HUES64 (cell line): ENCODE results near the gene CHD2.

ENCODE experiments used
- H3K27ac ChIP-seq: 2 replicates; pipeline ENCODE4 v1.7.0; 2013; ENCODE audit warnings: low read depth, low read length, inconsistent platforms
- H3K27me3 ChIP-seq: 2 replicates; pipeline ENCODE4 v1.6.1; 2013; ENCODE audit warnings: mild to moderate bottlenecking, low read length; ENCODE audit not compliant: insufficient read depth
- H3K36me3 ChIP-seq: 2 replicates; pipeline ENCODE4 v1.6.1; 2013; ENCODE audit warnings: mild to moderate bottlenecking, low read length; ENCODE audit not compliant: insufficient read depth
- H3K4me1 ChIP-seq: 2 replicates; pipeline ENCODE4 v1.6.1; 2013; ENCODE audit warnings: mild to moderate bottlenecking, low read length, moderate library complexity; ENCODE audit not compliant: insufficient read depth
- H3K4me3 ChIP-seq: 2 replicates; pipeline ENCODE4 v1.5.1; 2013; ENCODE audit warnings: mild to moderate bottlenecking, low read length, moderate library complexity
- H3K9ac ChIP-seq: 2 replicates; pipeline ENCODE4 v1.6.1; 2013; ENCODE audit warnings: mild to moderate bottlenecking, low read depth, low read length
- H3K9me3 ChIP-seq: 2 replicates; pipeline ENCODE4 v1.6.1; 2013; ENCODE audit warnings: low read depth, low read length; ENCODE audit not compliant: insufficient read depth
- WGBS: fragments of 150-250, 120-280 bp; methylation state at CpG from one replicate; pipeline ENCODE4 v1.1.7; 2013; ENCODE audit warnings: missing lambda C conversion rate; 5-methylcytosine and 5-hydroxymethylcytosine counted together

The CHD2 gene

DNA sequence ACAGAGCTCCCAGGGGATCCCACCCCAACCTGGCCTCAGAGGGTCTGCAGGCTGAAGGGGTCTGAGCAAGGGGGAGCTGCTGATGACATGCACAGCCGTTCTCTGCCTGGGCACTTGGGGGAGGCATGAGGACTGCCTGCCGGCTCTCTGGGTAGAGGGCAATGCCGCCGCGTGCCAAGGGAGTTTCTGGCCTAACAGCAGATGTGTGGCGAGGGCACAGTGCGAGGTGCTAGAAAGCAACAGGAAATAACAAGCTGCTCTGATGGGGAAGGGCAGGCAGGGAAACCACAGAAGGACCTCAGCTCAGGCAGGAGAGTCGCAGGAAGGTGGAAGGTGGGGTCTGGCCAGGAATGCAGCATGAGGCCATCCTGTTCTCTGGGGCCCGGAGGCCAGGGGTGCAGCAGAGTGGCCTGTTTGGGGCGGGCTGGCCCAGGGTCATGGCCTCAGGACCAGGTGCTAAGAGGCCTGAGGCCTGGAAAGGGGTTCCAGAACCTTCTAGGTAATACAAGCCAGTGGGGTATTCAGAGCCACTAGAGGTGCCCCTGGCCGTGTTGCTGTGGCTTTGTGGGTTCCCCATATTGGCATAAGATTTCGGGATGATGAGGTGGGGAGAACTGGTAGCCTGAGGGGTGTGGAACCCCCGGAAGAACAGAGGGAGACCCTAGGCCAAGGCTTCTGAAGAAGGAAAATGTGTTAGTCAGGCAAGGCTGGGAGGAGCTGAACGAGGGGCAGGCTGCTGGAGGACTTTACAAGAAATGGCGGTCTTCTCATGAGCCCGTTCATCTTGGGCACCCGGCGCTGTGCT, 147.7 kb downstream of the CHD2 start:
- no peak overlapping the region for H3K4me3 ChIP-seq
- H3K9me3 ChIP-seq: no peaks in the 10 kb centered on the region
- H3K9ac ChIP-seq: no peak overlapping the region
- H3K36me3 ChIP-seq: peaks cover 90% of the 10 kb centered on the region
- WGBS: 94% methylated on average over 18 of the region's 18 CpGs
- H3K4me1 ChIP-seq: no peaks in the 10 kb centered on the region
- H3K27ac ChIP-seq: no peak overlapping the region
- no peaks in the 10 kb centered on the region for H3K27me3 ChIP-seq

GRCh38 chr15:93048426-93048721, 148.2 kb downstream of the CHD2 start:
- no peaks in the 10 kb centered on the region for H3K9me3 ChIP-seq
- H3K36me3 ChIP-seq: peaks cover 91% of the 10 kb centered on the region
- no peaks in the 10 kb centered on the region for H3K4me1 ChIP-seq
- no peak overlapping the region for H3K9ac ChIP-seq
- WGBS: 96% methylated on average over 14 of the region's 14 CpGs
- H3K27me3 ChIP-seq: no peaks in the 10 kb centered on the region
- no peak overlapping the region for H3K4me3 ChIP-seq
- no peak overlapping the region for H3K27ac ChIP-seq

GRCh38 chr15:93048759-93049161, 148.6 kb downstream of the CHD2 start:
- H3K27me3 ChIP-seq: no peaks in the 10 kb centered on the region
- peaks cover 89% of the 10 kb centered on the region for H3K36me3 ChIP-seq
- H3K9ac ChIP-seq: no peak overlapping the region
- no peak overlapping the region for H3K4me3 ChIP-seq
- H3K27ac ChIP-seq: no peak overlapping the region
- no peaks in the 10 kb centered on the region for H3K4me1 ChIP-seq
- H3K9me3 ChIP-seq: no peaks in the 10 kb centered on the region
- 95% methylated on average over 16 of the region's 16 CpGs for WGBS

GRCh38 chr15:93049233-93049632, 149.1 kb downstream of the CHD2 start:
- 91% methylated on average over 8 of the region's 8 CpGs for WGBS
- H3K27ac ChIP-seq: no peak overlapping the region
- no peaks in the 10 kb centered on the region for H3K27me3 ChIP-seq
- H3K4me1 ChIP-seq: no peaks in the 10 kb centered on the region
- no peak overlapping the region for H3K9ac ChIP-seq
- no peak overlapping the region for H3K4me3 ChIP-seq
- peaks cover 84% of the 10 kb centered on the region for H3K36me3 ChIP-seq
- no peaks in the 10 kb centered on the region for H3K9me3 ChIP-seq

GRCh38 chr15:93049914-93050578, 149.9 kb downstream of the CHD2 start:
- Histone ChIP-seq H3K4me3 (no peak overlapping the region), H3K9me3 (no peaks in the 10 kb centered on the region), H3K27ac (no peak overlapping the region), H3K27me3 (no peaks in the 10 kb centered on the region), H3K4me1 (no peaks in the 10 kb centered on the region), H3K9ac (no peak overlapping the region), H3K36me3 (peaks cover 83% of the 10 kb centered on the region)
- 92% methylated on average over 15 of the region's 15 CpGs for WGBS

GRCh38 chr15:93050648-93051047, 150.5 kb downstream of the CHD2 start:
- Histone ChIP-seq H3K9ac (no peak overlapping the region), H3K27ac (no peak overlapping the region), H3K36me3 (peaks cover 83% of the 10 kb centered on the region), H3K4me1 (no peaks in the 10 kb centered on the region), H3K4me3 (no peak overlapping the region), H3K27me3 (no peaks in the 10 kb centered on the region), H3K9me3 (no peaks in the 10 kb centered on the region)
- 90% methylated on average over 13 of the region's 13 CpGs for WGBS

DNA sequence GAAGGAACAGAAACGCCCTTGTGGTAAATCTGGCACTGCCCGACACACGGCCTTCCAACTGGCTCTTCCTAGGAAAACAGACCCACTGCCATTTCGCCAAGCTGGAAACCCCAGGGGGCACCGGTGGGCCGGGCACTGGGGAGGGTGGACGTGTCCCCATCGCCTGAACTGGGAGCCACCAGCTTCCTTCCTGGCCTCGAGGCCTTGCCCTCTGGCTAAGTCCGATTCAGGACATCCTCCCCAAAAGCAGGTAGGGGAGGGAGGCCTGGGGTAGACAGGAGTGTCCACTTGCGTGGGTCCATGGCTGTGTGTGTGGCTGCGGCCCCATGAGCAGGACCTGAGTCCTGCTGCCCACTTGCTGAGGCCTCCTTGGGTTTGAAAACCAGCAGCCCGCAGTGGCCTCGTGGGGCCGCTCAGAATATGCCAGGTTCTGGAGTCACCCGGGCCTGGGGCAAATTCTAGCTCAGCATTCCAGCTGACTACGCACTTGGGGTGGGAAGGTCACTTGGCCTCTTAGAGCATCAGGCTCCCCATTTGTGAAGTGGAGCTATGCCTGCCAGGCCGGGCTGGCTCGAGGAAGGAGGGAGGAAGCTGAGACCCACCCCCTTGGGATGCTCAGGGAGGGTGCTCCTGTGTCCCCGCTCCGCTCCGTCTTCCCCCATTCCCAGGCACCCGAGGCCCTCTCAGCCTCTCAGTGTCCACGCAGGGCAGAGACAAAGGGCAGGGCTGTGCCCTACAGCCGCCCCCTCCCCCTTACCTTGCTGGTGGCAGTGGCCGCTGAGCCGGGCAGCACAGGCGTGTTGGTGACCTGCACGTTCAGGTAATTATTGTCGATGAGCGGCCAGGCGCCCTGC, 151.3 kb downstream of the CHD2 start:
- WGBS: 95% methylated on average over 32 of the region's 32 CpGs
- H3K27ac ChIP-seq: no peak overlapping the region

GRCh38 chr15:93052090-93052879, 152.2 kb downstream of the CHD2 start:
- H3K27ac ChIP-seq: no peak overlapping the region
- H3K4me3 ChIP-seq: no peak overlapping the region
- no peaks in the 10 kb centered on the region for H3K9me3 ChIP-seq
- H3K36me3 ChIP-seq: peaks cover 68% of the 10 kb centered on the region
- no peaks in the 10 kb centered on the region for H3K27me3 ChIP-seq
- WGBS: 95% methylated on average over 39 of the region's 39 CpGs
- peaks cover 2% of the 10 kb centered on the region; the same call in 1 of the 2 replicates for H3K4me1 ChIP-seq
- no peak overlapping the region for H3K9ac ChIP-seq

More for the DNA sequence above, 151.3 kb downstream of the CHD2 start:
- no peak overlapping the region for H3K4me3 ChIP-seq
- H3K9ac ChIP-seq: no peak overlapping the region
- no peaks in the 10 kb centered on the region for H3K9me3 ChIP-seq
- H3K36me3 ChIP-seq: peaks cover 75% of the 10 kb centered on the region
- H3K27me3 ChIP-seq: no peaks in the 10 kb centered on the region
- H3K4me1 ChIP-seq: no peaks in the 10 kb centered on the region

GRCh38 chr15:93055211-93055610, 155.1 kb downstream of the CHD2 start:
- Histone ChIP-seq H3K27me3 (no peaks in the 10 kb centered on the region), H3K4me3 (no peak overlapping the region), H3K9me3 (no peaks in the 10 kb centered on the region), H3K36me3 (peaks cover 51% of the 10 kb centered on the region), H3K27ac (no peak overlapping the region), H3K4me1 (peaks cover 15% of the 10 kb centered on the region), H3K9ac (no peak overlapping the region)
- WGBS: 95% methylated on average over 11 of the region's 11 CpGs

DNA sequence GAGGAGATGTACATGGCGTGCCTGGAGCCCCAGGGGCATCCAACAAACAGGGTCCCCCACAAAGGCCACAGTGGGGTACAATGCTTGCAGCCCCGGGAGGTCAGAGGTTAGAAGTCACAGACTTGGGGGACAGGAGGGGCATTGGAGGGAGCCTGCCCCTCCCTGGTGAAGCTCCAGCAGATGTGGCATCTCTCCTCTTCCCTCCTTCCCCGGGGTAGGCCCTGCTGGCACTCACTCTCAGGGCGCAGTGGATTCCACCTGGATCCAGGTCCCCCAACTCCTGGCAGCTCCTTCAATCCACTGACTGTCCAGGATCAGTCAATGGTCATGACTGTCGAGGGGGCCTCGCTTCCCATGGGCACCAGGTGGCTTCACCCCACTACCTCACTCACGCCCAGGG, 156.7 kb downstream of the CHD2 start:
- Histone ChIP-seq H3K36me3 (peaks cover 35% of the 10 kb centered on the region), H3K9ac (no peak overlapping the region), H3K4me1 (peaks cover 28% of the 10 kb centered on the region), H3K4me3 (no peak overlapping the region), H3K27me3 (no peaks in the 10 kb centered on the region), H3K27ac (no peak overlapping the region), H3K9me3 (no peaks in the 10 kb centered on the region)
- WGBS: 88% methylated on average over 7 of the region's 7 CpGs
